Prostate gland (tissue), 2 donors: Measurements from ENCODE around the gene CLPTM1L.

ENCODE experiments used
- CTCF ChIP-seq, 4 experiments: fragments of 200-600 bp in 2 of 4; fragments of 450-650 bp in 2 of 4; sonication (generic) in 2 of 4; IDR thresholded peaks; 1 replicate in 3 of 4; 2 replicates in 1 of 4; pipeline ENCODE4 v1.5.1; 2016 to 2019; ENCODE audit warnings: antibody characterized with exemption in 4 of 4, mild to moderate bottlenecking in 2 of 4, moderate library complexity in 2 of 4
- POLR2A ChIP-seq: fragments of 450-650 bp; IDR thresholded peaks from one replicate; pipeline ENCODE4 v1.6.1; 2016; ENCODE audit warnings: antibody characterized with exemption, mild to moderate bottlenecking
- POLR2AphosphoS5 ChIP-seq: sonication (generic); formaldehyde crosslinking; IDR thresholded peaks from one replicate; pipeline ENCODE4 v1.6.1; 2017; ENCODE audit warnings: antibody characterized with exemption

- no peak for TF ChIP-seq POLR2A
- no peak for TF ChIP-seq CTCF (IDR thresholded peaks at IDR 0.05)
- TF ChIP-seq POLR2AphosphoS5, result no peak
These were observed 1.2 kb upstream of the CLPTM1L start for GRCh38 chr5:1345876-1346626.
